Keratinocyte (primary cell): ENCODE measurements around the gene F5. TPM values are rescaled to one million over a fixed set of nuclear protein-coding genes. Genes with fewer than 3 reads are reported as not detected.

Experiments
- DNase-seq: peaks from one replicate; pipeline ENCODE4 v3.0.0-alpha.2; 2011; ENCODE audit warnings: low read depth, missing footprints, low spot score
- FAIRE-seq: peaks from 2 replicates; lab custom pipeline; 2011; peaks lifted over from hg19 to GRCh38; lab: Jason Lieb, UNC
- H2AFZ ChIP-seq: 2 replicates; pipeline ENCODE4 v1.6.0; 2012; ENCODE audit warnings: low read length, control low read depth, inconsistent platforms; ENCODE audit not compliant: control insufficient read depth
- H3K27ac ChIP-seq: 2 replicates; pipeline ENCODE4 v1.5.1; 2011; ENCODE audit warnings: low read length; ENCODE audit not compliant: control insufficient read depth, insufficient read depth
- H3K27me3 ChIP-seq: 3 replicates; pipeline ENCODE4 v1.6.0; 2011; ENCODE audit warnings: low read length; ENCODE audit not compliant: control insufficient read depth, insufficient read depth; ENCODE audit errors: extremely low read depth
- H3K36me3 ChIP-seq, 2 experiments: 2 replicates in 1 of 2; 3 replicates in 1 of 2; pipeline ENCODE4 v1.5.1; 2011; ENCODE audit warnings: low read length in 2 of 2, mild to moderate bottlenecking in 1 of 2; ENCODE audit not compliant: control insufficient read depth in 2 of 2, insufficient read depth in 2 of 2; ENCODE audit errors: extremely low read depth in 1 of 2
- H3K4me1 ChIP-seq: 3 replicates; pipeline ENCODE4 v1.5.1; 2011; ENCODE audit warnings: low read length; ENCODE audit not compliant: control insufficient read depth, insufficient read depth; ENCODE audit errors: extremely low read depth
- H3K4me2 ChIP-seq: 3 replicates; pipeline ENCODE4 v1.6.0; 2011; ENCODE audit warnings: low read depth, low read length; ENCODE audit not compliant: control insufficient read depth, insufficient read depth; ENCODE audit errors: extremely low read depth
- H3K4me3 ChIP-seq, 3 experiments: fragments of 200-600 bp in 1 of 3; sonication (generic) in 1 of 3; 2 replicates in 2 of 3; 3 replicates in 1 of 3; pipeline ENCODE4 v1.5.1; 2011 to 2016; ENCODE audit warnings: low read length in 3 of 3, mild to moderate bottlenecking in 3 of 3, control low read depth in 2 of 3, inconsistent platforms in 1 of 3, low read depth in 1 of 3, mixed read lengths in 1 of 3, mixed run types in 1 of 3, moderate library complexity in 1 of 3; ENCODE audit not compliant: control insufficient read depth in 2 of 3, insufficient read depth in 2 of 3; ENCODE audit errors: extremely low read depth in 1 of 3
- H3K79me2 ChIP-seq: 2 replicates; pipeline ENCODE4 v1.6.0; 2012; ENCODE audit warnings: low read length; ENCODE audit not compliant: control insufficient read depth, insufficient read depth
- H3K9ac ChIP-seq: 3 replicates; pipeline ENCODE4 v1.6.0; 2011; ENCODE audit warnings: low read length; ENCODE audit not compliant: control insufficient read depth, insufficient read depth; ENCODE audit errors: extremely low read depth
- H3K9me1 ChIP-seq: 3 replicates; pipeline ENCODE4 v1.6.0; 2011; ENCODE audit warnings: low read length; ENCODE audit not compliant: control insufficient read depth, insufficient read depth; ENCODE audit errors: extremely low read depth
- H3K9me3 ChIP-seq: 2 replicates; pipeline ENCODE4 v1.5.1; 2012; ENCODE audit warnings: low read depth, low read length; ENCODE audit not compliant: control insufficient read depth
- H4K20me1 ChIP-seq: 3 replicates; pipeline ENCODE4 v1.6.0; 2011; ENCODE audit warnings: low read length; ENCODE audit not compliant: control insufficient read depth, insufficient read depth; ENCODE audit errors: extremely low read depth
- CTCF ChIP-seq, 3 experiments: IDR thresholded peaks in 1 of 3; conservative IDR thresholded peaks in 1 of 3; optimal IDR thresholded peaks in 1 of 3; 2 replicates in 2 of 3; 3 replicates in 1 of 3; pipeline versions ENCODE3 to v1.5.1; 2011; ENCODE audit warnings: low read length in 3 of 3, mild to moderate bottlenecking in 3 of 3, moderate library complexity in 2 of 3, control low read depth in 1 of 3, inconsistent platforms in 1 of 3; ENCODE audit not compliant: insufficient read depth in 2 of 3; ENCODE audit errors: extremely low read depth in 1 of 3
- EZH2 ChIP-seq: IDR thresholded peaks from one replicate; pipeline ENCODE4 v1.6.1; 2012; ENCODE audit warnings: inconsistent platforms, mild to moderate bottlenecking, low read length, moderate library complexity
- dilution Hi-C: fragments of 300-500 bp; cut with MboI; formaldehyde crosslinking; loops from one replicate; pipeline ENCODE4 v1.7.0; 2020; ENCODE audit warnings: low sequenced_read_pairs; ENCODE audit not compliant: extremely low pct_ligation_motif_present
- polyA plus RNA-seq, 5 experiments: library from polyadenylated mRNA; depleted of rRNA in 3 of 5; stranded (reverse) in 3 of 5; stranded (forward) in 1 of 5; unstranded in 1 of 5; fragments of >200 nt; gene quantifications; 1 replicate in 1 of 5; 2 replicates in 3 of 5; 3 replicates in 1 of 5; pipeline versions ENCODE4 v1.2.1 to v1.2.3, GENCODE V29; 2011 to 2012; ENCODE audit warnings: missing spikeins in 2 of 5, low read depth in 1 of 5, low replicate concordance in 1 of 5

Gene F5
- polyA plus RNA-seq, 1 donor (not counting 4 experiments of a cell fraction or from before 2014, with no cell fraction given): 0.01 TPM

DNA sequence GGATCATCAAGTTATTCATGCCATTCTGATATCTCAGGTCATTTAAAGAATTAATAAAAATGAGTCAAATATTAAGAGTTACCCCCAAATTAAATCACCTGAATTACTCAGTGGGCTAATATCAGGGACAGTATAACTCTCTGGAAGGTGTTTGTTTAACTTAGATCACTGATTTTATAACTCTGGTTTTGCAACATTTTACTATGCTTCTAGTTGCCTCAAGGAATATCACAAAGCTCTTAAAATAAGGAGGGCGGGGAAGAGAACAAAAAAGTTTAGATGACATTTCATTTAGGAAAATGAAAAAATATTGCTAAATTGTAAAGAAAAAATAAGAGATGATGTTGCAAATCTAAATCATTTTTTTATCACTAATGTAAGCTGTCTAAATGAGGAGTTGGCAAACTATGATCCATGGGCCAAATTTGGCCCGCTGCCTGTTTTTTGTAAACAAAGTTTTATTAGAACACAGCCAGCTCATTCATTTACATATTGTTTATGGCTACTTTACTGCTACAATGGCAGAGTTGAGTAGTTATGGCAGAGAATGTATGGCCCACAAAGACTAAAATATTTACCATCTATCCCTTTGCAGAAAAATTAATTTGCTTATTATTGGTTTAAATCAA, 68.6 kb downstream of the F5 start:
- DNase-seq (no peak), FAIRE-seq (no peak)
- H3K4me3 ChIP-seq: no peak overlapping the region
- H3K27me3 ChIP-seq: no peaks in the 10 kb centered on the region
- H3K4me2 ChIP-seq: no peak overlapping the region
- H3K9me3 ChIP-seq: no peaks in the 10 kb centered on the region
- H3K79me2 ChIP-seq: no peaks in the 10 kb centered on the region
- H2AFZ ChIP-seq: no peak overlapping the region
- dilution Hi-C loops: no loop called here
- H3K36me3 ChIP-seq: no peaks in the 10 kb centered on the region
- H3K9ac ChIP-seq: no peak overlapping the region
- no peaks in the 10 kb centered on the region for H4K20me1 ChIP-seq
- peaks cover 8% of the 10 kb centered on the region for H3K4me1 ChIP-seq
- TF ChIP-seq EZH2 (no peak), CTCF (optimal IDR thresholded peaks at IDR 0.05 in 1 of 3, IDR thresholded peaks at IDR 0.05 in 1 of 3, conservative IDR thresholded peaks at IDR 0.05 in 1 of 3; ENCODE audit: extremely low read depth in 1 of 3, insufficient read depth in 2 of 3, low read length in 3 of 3) (no peak)
- no peak overlapping the region for H3K27ac ChIP-seq
- no peaks in the 10 kb centered on the region for H3K9me1 ChIP-seq

DNA sequence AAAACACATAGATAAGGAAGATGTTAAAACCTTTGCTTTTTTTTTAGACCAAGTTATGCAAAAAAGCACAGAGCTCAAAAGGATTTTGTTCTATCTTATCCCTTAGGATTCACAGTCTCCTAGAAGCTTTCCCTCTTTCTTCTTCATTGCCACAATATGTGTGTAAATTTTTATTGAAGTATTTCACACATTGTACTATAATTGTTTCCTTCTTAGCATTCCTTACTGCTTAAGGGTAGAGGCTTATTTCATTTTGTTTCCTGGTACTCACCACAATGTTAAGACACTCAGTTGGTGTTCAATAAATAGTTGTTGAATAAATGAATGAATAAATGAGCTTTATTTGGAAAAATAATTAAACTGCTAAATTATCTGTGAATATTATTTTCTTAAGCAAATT, 70.6 kb downstream of the F5 start:
- no peaks in the 10 kb centered on the region for H3K79me2 ChIP-seq
- no peaks in the 10 kb centered on the region for H3K9me3 ChIP-seq
- DNase-seq: no peak
- H3K27ac ChIP-seq: no peak overlapping the region
- H3K4me3 ChIP-seq: no peak overlapping the region
- peaks cover 18% of the 10 kb centered on the region for H3K4me1 ChIP-seq
- H3K27me3 ChIP-seq: no peaks in the 10 kb centered on the region
- H3K9ac ChIP-seq: no peak overlapping the region
- H4K20me1 ChIP-seq: no peaks in the 10 kb centered on the region
- no peaks in the 10 kb centered on the region for H3K9me1 ChIP-seq
- H3K36me3 ChIP-seq: no peaks in the 10 kb centered on the region
- dilution Hi-C loops: no loop called here
- FAIRE-seq: peak; percentile 9
- no peak overlapping the region for H2AFZ ChIP-seq
- H3K4me2 ChIP-seq: no peak overlapping the region
- no peak for TF ChIP-seq EZH2
- no peak for TF ChIP-seq CTCF (optimal IDR thresholded peaks at IDR 0.05 in 1 of 3, IDR thresholded peaks at IDR 0.05 in 1 of 3, conservative IDR thresholded peaks at IDR 0.05 in 1 of 3; ENCODE audit: extremely low read depth in 1 of 3, insufficient read depth in 2 of 3, low read length in 3 of 3)
